ENCODE results near the gene ASTE1. TPM values are rescaled to one million over a fixed set of nuclear protein-coding genes. Genes with fewer than 3 reads are reported as not detected.

The ASTE1 gene
- total and polyA plus RNA-seq, 10 of the 15 experiments (the other 5 are each of a cell fraction or from before 2014, with no cell fraction given), result 5.1 to 12.0 (median 8.2) TPM

Other genes with a start within 250 kb of the ASTE1 start
- gene ATP2C1, start 132.7 kb downstream of the ASTE1 start, total RNA-seq (2014; rRNA removed), result 43.9 and 52.9 TPM in 2 replicates
- 67.7 and 70.5 TPM in 2 replicates for gene ATP2C1, start 132.7 kb downstream of the ASTE1 start, total RNA-seq (2014; rRNA removed; fragmentation: Illumina TruSeq; extraction: Trizol)
- gene ATP2C1, start 132.7 kb downstream of the ASTE1 start, total RNA-seq (2021), result 60.2 and 62.2 TPM in 2 replicates
- gene ATP2C1, start 132.7 kb downstream of the ASTE1 start, polyA plus RNA-seq (2011; rRNA removed), result 116 and 178 TPM in 2 replicates
- gene ATP2C1, start 132.7 kb downstream of the ASTE1 start, polyA plus RNA-seq (2014; fragmentation: Illumina TruSeq; extraction: Trizol), result 50.4 and 61.7 TPM in 2 replicates
- gene ATP2C1, start 132.7 kb downstream of the ASTE1 start, polyA plus RNA-seq (2014; fragmentation: Nextera tagmentation; extraction: Ambion mirVana), result 10 to 100 TPM; 20.6 to 21.0 TPM
- gene ATP2C1, start 132.7 kb downstream of the ASTE1 start, polyA plus RNA-seq (2014; rRNA removed), result 35.4 and 48.3 TPM in 2 replicates
- 10 to 100 TPM; 59.8 to 64.6 TPM for gene ATP2C1, start 132.7 kb downstream of the ASTE1 start, polyA plus RNA-seq (2016; fragmentation: Nextera tagmentation; extraction: Ambion mirVana)
- 0.22 and 0.23 TPM in 2 replicates for gene NEK11, start 52 bp upstream of the ASTE1 start, total RNA-seq (2014; rRNA removed)
- 0.18 and 0.94 TPM in 2 replicates for gene NEK11, start 52 bp upstream of the ASTE1 start, total RNA-seq (2014; rRNA removed; fragmentation: Illumina TruSeq; extraction: Trizol)
- gene NEK11, start 52 bp upstream of the ASTE1 start, total RNA-seq (2021), result 0.51 and 0.74 TPM in 2 replicates
- gene NEK11, start 52 bp upstream of the ASTE1 start, polyA plus RNA-seq (2011; rRNA removed), result 0.43 and 0.76 TPM in 2 replicates
- gene NEK11, start 52 bp upstream of the ASTE1 start, polyA plus RNA-seq (2014; fragmentation: Illumina TruSeq; extraction: Trizol), result 0.22 and 0.25 TPM in 2 replicates
- under 1 TPM; 0.05 to 0.10 TPM for gene NEK11, start 52 bp upstream of the ASTE1 start, polyA plus RNA-seq (2014; fragmentation: Nextera tagmentation; extraction: Ambion mirVana)
- 0.20 and 0.54 TPM in 2 replicates for gene NEK11, start 52 bp upstream of the ASTE1 start, polyA plus RNA-seq (2014; rRNA removed)
- gene NEK11, start 52 bp upstream of the ASTE1 start, polyA plus RNA-seq (2016; fragmentation: Nextera tagmentation; extraction: Ambion mirVana), result under 1 TPM in 1 of 2 experiments, not detected in 1; 0.36 TPM

All from GM12878 (cell line).